ENCODE measurements around the gene RABL6. TPM values are rescaled to one million over a fixed set of nuclear protein-coding genes. Genes with fewer than 3 reads are reported as not detected.

Gene RABL6
- polyA plus RNA-seq, 1 experiment: 35.4 TPM

- TF ChIP-seq CTCF (IDR thresholded peaks at IDR 0.05; ENCODE audit: low read depth, low read length): peak; percentile 54
- CTCF ChIA-PET: interaction anchor here (0.6 to 1.9 kb wide), 4 partner anchors 8 to 735 kb away, joined by 3 to 6 read pairs (median 4); no protein-coding TSS in a partner anchor
- no peak overlapping the region for H3K4me3 ChIP-seq (ENCODE audit: low read depth, low read length)
- H3K27ac ChIP-seq (ENCODE audit: low read depth, low read length): no peak overlapping the region
- peaks cover 9% of the 10 kb centered on the region for H3K9me3 ChIP-seq (ENCODE audit: control insufficient read depth, insufficient read depth, low read length)
- POLR2A ChIA-PET: no interaction called here
- peaks cover 9% of the 10 kb centered on the region for H3K27me3 ChIP-seq (ENCODE audit: control insufficient read depth, insufficient read depth, low read length)
- DNase-seq (ENCODE audit: low read depth, low spot score): no peak
Observed at GRCh38 chr9:136769710-136770191, 38.0 kb upstream of the RABL6 start.

- peaks cover 10% of the 10 kb centered on the region for H3K27me3 ChIP-seq (ENCODE audit: control insufficient read depth, insufficient read depth, low read length)
- H3K4me3 ChIP-seq (ENCODE audit: low read depth, low read length): no peak overlapping the region
- ChIA-PET POLR2A (interaction anchor here (0.6 kb wide), 1 partner anchor 12 kb away, joined by 3 read pairs; no protein-coding TSS in a partner anchor), CTCF (interaction anchor here (0.9 to 1.2 kb wide), 2 partner anchors 11 to 45 kb away, joined by 3 to 8 read pairs; no protein-coding TSS in a partner anchor)
- DNase-seq (ENCODE audit: low read depth, low spot score): no peak
- no peak for TF ChIP-seq CTCF (IDR thresholded peaks at IDR 0.05; ENCODE audit: low read depth, low read length)
- peaks cover 9% of the 10 kb centered on the region for H3K9me3 ChIP-seq (ENCODE audit: control insufficient read depth, insufficient read depth, low read length)
- H3K27ac ChIP-seq (ENCODE audit: low read depth, low read length): peak overlapping the region; percentile 11
Observed at GRCh38 chr9:136771907-136772415, 35.8 kb upstream of the RABL6 start.

GRCh38 chr9:136773386-136774044, 34.2 kb upstream of the RABL6 start:
- no peak for DNase-seq (ENCODE audit: low read depth, low spot score)

GRCh38 chr9:136774416-136775045, 33.2 kb upstream of the RABL6 start:
- DNase-seq (ENCODE audit: low read depth, low spot score): no peak
- Histone ChIP-seq H3K27ac (ENCODE audit: low read depth, low read length) (no peak overlapping the region), H3K9me3 (ENCODE audit: control insufficient read depth, insufficient read depth, low read length) (peaks cover 9% of the 10 kb centered on the region), H3K4me3 (ENCODE audit: low read depth, low read length) (no peak overlapping the region), H3K27me3 (ENCODE audit: control insufficient read depth, insufficient read depth, low read length) (peaks cover 25% of the 10 kb centered on the region)
- no peak for TF ChIP-seq CTCF (IDR thresholded peaks at IDR 0.05; ENCODE audit: low read depth, low read length)
- ChIA-PET CTCF (no interaction called here), POLR2A (no interaction called here)

More at GRCh38 chr9:136773386-136774044, 34.2 kb upstream of the RABL6 start:
- Histone ChIP-seq H3K4me3 (ENCODE audit: low read depth, low read length) (no peak overlapping the region), H3K27me3 (ENCODE audit: control insufficient read depth, insufficient read depth, low read length) (peaks cover 17% of the 10 kb centered on the region), H3K9me3 (ENCODE audit: control insufficient read depth, insufficient read depth, low read length) (peaks cover 9% of the 10 kb centered on the region), H3K27ac (ENCODE audit: low read depth, low read length) (no peak overlapping the region)
- no peak for TF ChIP-seq CTCF (IDR thresholded peaks at IDR 0.05; ENCODE audit: low read depth, low read length)
- CTCF ChIA-PET: no interaction called here
- POLR2A ChIA-PET: no interaction called here

GRCh38 chr9:136775191-136775590, 32.6 kb upstream of the RABL6 start:
- POLR2A ChIA-PET: no interaction called here
- Histone ChIP-seq H3K27me3 (ENCODE audit: control insufficient read depth, insufficient read depth, low read length) (peaks cover 28% of the 10 kb centered on the region), H3K27ac (ENCODE audit: low read depth, low read length) (no peak overlapping the region), H3K9me3 (ENCODE audit: control insufficient read depth, insufficient read depth, low read length) (peaks cover 9% of the 10 kb centered on the region), H3K4me3 (ENCODE audit: low read depth, low read length) (no peak overlapping the region)
- CTCF ChIA-PET: no interaction called here
- no peak for DNase-seq (ENCODE audit: low read depth, low spot score)
- no peak for TF ChIP-seq CTCF (IDR thresholded peaks at IDR 0.05; ENCODE audit: low read depth, low read length)
